ENCODE data around the gene CFAP57.

DNA sequence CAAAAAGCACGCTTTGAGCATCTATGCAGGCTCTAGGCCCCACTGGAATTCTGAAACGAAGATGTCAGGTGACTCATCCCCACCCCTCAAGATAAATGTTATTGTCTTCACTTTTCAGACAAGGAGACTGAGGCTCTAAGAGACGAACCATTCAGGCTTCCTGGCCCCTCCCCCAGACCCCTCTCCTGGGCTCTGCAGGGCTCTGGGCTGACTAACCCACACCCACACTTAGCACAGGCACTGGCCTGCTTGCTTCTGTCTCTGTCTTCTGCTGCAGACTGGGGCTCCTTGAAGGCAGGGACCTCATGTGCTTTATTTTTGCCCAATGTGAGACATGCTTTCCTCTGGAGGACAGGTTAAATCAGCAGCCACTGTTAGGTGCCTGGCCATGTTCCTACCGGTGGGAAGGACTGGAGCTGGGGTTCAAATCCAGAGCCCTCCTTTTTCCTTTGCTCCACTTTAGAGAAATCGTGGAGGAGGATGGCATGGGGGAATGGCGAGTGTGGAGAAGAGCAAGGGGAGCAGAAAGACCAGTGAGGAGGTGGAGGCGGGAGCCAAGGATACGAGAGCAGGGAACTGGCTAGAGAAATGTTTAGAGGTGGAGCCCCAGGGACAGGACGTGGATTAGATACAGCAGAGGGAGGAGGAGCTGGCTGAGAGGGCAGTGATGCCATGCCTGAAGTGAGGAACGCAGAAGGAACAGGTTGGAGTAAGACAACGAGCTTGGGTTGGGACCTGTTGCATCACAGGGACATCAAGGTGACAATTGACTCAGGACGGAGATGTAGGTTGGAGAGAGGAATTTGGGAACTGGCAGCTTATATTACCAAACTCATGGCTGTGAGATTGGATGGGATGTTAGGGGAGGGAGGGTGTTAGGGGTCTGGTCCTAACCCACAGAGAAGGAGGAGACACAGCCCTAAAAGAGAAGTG, 99.3 kb downstream of the CFAP57 start:
- TF ChIP-seq POLR2A (IDR thresholded peaks at IDR 0.05; ENCODE audit: control extremely low read depth in 1 of 2, low read depth in 2 of 2, low read length in 2 of 2), result no peak
- TF ChIP-seq TEAD4 (IDR thresholded peaks at IDR 0.05; ENCODE audit: low read depth, low read length), result no peak
- TF ChIP-seq SIN3A (conservative IDR thresholded peaks at IDR 0.05 in 1 of 2, IDR thresholded peaks at IDR 0.05 in 1 of 2; ENCODE audit: low read depth in 1 of 2, low read length in 2 of 2), result no peak
- no peak for TF ChIP-seq SAP30 (IDR thresholded peaks at IDR 0.05; ENCODE audit: insufficient read depth, insufficient replicate concordance, low read length)
- TF ChIP-seq, protein P1, sequence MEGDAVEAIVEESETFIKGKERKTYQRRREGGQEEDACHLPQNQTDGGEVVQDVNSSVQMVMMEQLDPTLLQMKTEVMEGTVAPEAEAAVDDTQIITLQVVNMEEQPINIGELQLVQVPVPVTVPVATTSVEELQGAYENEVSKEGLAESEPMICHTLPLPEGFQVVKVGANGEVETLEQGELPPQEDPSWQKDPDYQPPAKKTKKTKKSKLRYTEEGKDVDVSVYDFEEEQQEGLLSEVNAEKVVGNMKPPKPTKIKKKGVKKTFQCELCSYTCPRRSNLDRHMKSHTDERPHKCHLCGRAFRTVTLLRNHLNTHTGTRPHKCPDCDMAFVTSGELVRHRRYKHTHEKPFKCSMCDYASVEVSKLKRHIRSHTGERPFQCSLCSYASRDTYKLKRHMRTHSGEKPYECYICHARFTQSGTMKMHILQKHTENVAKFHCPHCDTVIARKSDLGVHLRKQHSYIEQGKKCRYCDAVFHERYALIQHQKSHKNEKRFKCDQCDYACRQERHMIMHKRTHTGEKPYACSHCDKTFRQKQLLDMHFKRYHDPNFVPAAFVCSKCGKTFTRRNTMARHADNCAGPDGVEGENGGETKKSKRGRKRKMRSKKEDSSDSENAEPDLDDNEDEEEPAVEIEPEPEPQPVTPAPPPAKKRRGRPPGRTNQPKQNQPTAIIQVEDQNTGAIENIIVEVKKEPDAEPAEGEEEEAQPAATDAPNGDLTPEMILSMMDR (IDR thresholded peaks at IDR 0.05; ENCODE audit: control extremely low read depth in 1 of 3, insufficient read depth in 1 of 3, low read depth in 1 of 3, low read length in 3 of 3), result no peak
- no peak for TF ChIP-seq MAFK (IDR thresholded peaks at IDR 0.05; ENCODE audit: low read depth, low read length)
- no peak for TF ChIP-seq SP1 (IDR thresholded peaks at IDR 0.05; ENCODE audit: low read depth, low read length)
- no peak for TF ChIP-seq POLR2AphosphoS5 (IDR thresholded peaks at IDR 0.05; ENCODE audit: low read depth, low read length)
- no peak for TF ChIP-seq RNF2 (IDR thresholded peaks at IDR 0.05; ENCODE audit: borderline replicate concordance, low read depth, low read length, missing control alignments, poor library complexity, severe bottlenecking)
- no peak for TF ChIP-seq GABPA (IDR thresholded peaks at IDR 0.05; ENCODE audit: borderline replicate concordance, insufficient read depth, low read length)
- no peak for TF ChIP-seq BRCA1 (IDR thresholded peaks at IDR 0.05; ENCODE audit: low read depth, low read length)
- TF ChIP-seq CREB1 (IDR thresholded peaks at IDR 0.05), result no peak
- no peak for TF ChIP-seq ZNF274 (IDR thresholded peaks at IDR 0.05; ENCODE audit: borderline replicate concordance, extremely low read depth, low read length)
- no peak for TF ChIP-seq KDM1A (IDR thresholded peaks at IDR 0.05; ENCODE audit: borderline replicate concordance, low read length)

All from H1 (cell line).